Measurements from ENCODE around the gene RDH12.

GRCh38 chr14:67719866-67720265 lies 18.2 kb downstream of the RDH12 start:
- TF ChIP-seq CTCF (IDR thresholded peaks at IDR 0.05) (no peak), POLR2A (IDR thresholded peaks at IDR 0.05) (no peak)

All from uterus (tissue), 2 donors.